HepG2 (cell line): ENCODE results near the gene TMEM107. TPM values are rescaled to one million over a fixed set of nuclear protein-coding genes. Genes with fewer than 3 reads are reported as not detected.
A peak's percentile ranks its signal among the peaks of the same experiment; 100 is the strongest.

Experiments
- CHCHD3 ChIP-seq: sonication (generic); formaldehyde crosslinking; IDR thresholded peaks from 2 replicates; pipeline ENCODE4 v1.8.0; 2022; ENCODE audit warnings: mild to moderate bottlenecking, missing genetic modification reagents, moderate library complexity
- HDAC6 ChIP-seq: fragments of 200-600 bp; sonication (generic); IDR thresholded peaks from 2 replicates; pipeline ENCODE4 v1.7.0; 2017; ENCODE audit warnings: mild to moderate bottlenecking, antibody characterized with exemption, low read length, low read depth
- HIVEP1 ChIP-seq: sonication (generic); formaldehyde crosslinking; IDR thresholded peaks from 2 replicates; pipeline ENCODE4 v1.4.0; 2020; ENCODE audit warnings: mild to moderate bottlenecking, missing genetic modification reagents
- HNRNPUL1 ChIP-seq: fragments of 200-400 bp; formaldehyde crosslinking; IDR thresholded peaks from 2 replicates; pipeline ENCODE4 v1.6.1; 2017; ENCODE audit warnings: low read depth, mild to moderate bottlenecking, low read length, moderate library complexity
- KDM5B ChIP-seq: sonication (generic); formaldehyde crosslinking; IDR thresholded peaks from 2 replicates; pipeline ENCODE4 v1.4.0; 2020; ENCODE audit warnings: missing genetic modification reagents, mild to moderate bottlenecking, borderline replicate concordance
- MAFF ChIP-seq: IDR thresholded peaks from 2 replicates; pipeline ENCODE4 v1.6.1; 2011; ENCODE audit warnings: low read depth, low read length, improper control_type of control experiment
- MED1 ChIP-seq: sonication (generic); formaldehyde crosslinking; IDR thresholded peaks from 2 replicates; pipeline ENCODE4 v1.4.0; 2020; ENCODE audit warnings: missing genetic modification reagents
- MTF2 ChIP-seq: sonication (generic); formaldehyde crosslinking; IDR thresholded peaks from 2 replicates; pipeline ENCODE4 v1.5.0; 2020; ENCODE audit warnings: missing genetic modification reagents, borderline replicate concordance
- NRL ChIP-seq: sonication (generic); formaldehyde crosslinking; IDR thresholded peaks from 2 replicates; pipeline ENCODE4 v1.5.0; 2020; ENCODE audit warnings: missing genetic modification reagents, mild to moderate bottlenecking, moderate library complexity, borderline replicate concordance
- PCBP2 ChIP-seq: fragments of 200-400 bp; formaldehyde crosslinking; optimal IDR thresholded peaks from 2 replicates; pipeline ENCODE3; 2018; ENCODE audit warnings: low read length, low read depth; ENCODE audit not compliant: poor library complexity, severe bottlenecking
- RAD51 ChIP-seq: fragments of 450-650 bp; IDR thresholded peaks from 2 replicates; pipeline ENCODE4 v1.6.1; 2016; ENCODE audit warnings: borderline replicate concordance
- SKI ChIP-seq: fragments of 450-650 bp; IDR thresholded peaks from one replicate; pipeline ENCODE4 v1.6.1; 2018; ENCODE audit warnings: mild to moderate bottlenecking; ENCODE audit not compliant: partially characterized antibody
- TGIF2 ChIP-seq: IDR thresholded peaks from 2 replicates; pipeline ENCODE4 v1.6.1; 2016; ENCODE audit warnings: control low read depth, missing compliant biosample characterization
- ZC3H4 ChIP-seq: sonication (generic); formaldehyde crosslinking; IDR thresholded peaks from 2 replicates; pipeline ENCODE4 v1.4.0; 2020; ENCODE audit warnings: missing genetic modification reagents, borderline replicate concordance
- ZKSCAN1 ChIP-seq: fragments of 150-350 bp; IDR thresholded peaks from 2 replicates; pipeline ENCODE4 v1.6.1; 2014; ENCODE audit warnings: low read length
- ZNF12 ChIP-seq: sonication (generic); formaldehyde crosslinking; IDR thresholded peaks from 2 replicates; pipeline ENCODE4 v1.5.0; 2020; ENCODE audit warnings: missing genetic modification reagents
- ZNF121 ChIP-seq: sonication (generic); formaldehyde crosslinking; IDR thresholded peaks from 2 replicates; pipeline ENCODE4 v1.5.0; 2020; ENCODE audit warnings: mild to moderate bottlenecking, missing genetic modification reagents
- ZNF670 ChIP-seq: sonication (generic); formaldehyde crosslinking; IDR thresholded peaks from 2 replicates; pipeline ENCODE4 v1.8.0; 2022; ENCODE audit warnings: mild to moderate bottlenecking, missing genetic modification reagents, borderline replicate concordance
- ZNF782 ChIP-seq: sonication (generic); formaldehyde crosslinking; IDR thresholded peaks from 2 replicates; pipeline ENCODE4 v1.4.0; 2020; ENCODE audit warnings: missing genetic modification reagents, mild to moderate bottlenecking, borderline replicate concordance
- ZNF816 ChIP-seq: sonication (generic); formaldehyde crosslinking; IDR thresholded peaks from 2 replicates; pipeline ENCODE4 v1.8.0; 2022; ENCODE audit warnings: missing genetic modification reagents, mild to moderate bottlenecking, borderline replicate concordance
- ZNF839 ChIP-seq: sonication (generic); formaldehyde crosslinking; IDR thresholded peaks from 2 replicates; pipeline ENCODE4 v1.4.0; 2020; ENCODE audit warnings: missing genetic modification reagents, mild to moderate bottlenecking, borderline replicate concordance
- polyA plus RNA-seq, 8 experiments: library from polyadenylated mRNA; depleted of rRNA in 3 of 8; stranded (reverse) in 7 of 8; unstranded in 1 of 8; fragments of >200 nt; fragmentation: Illumina TruSeq in 4 of 8; extraction: Trizol in 4 of 8; gene quantifications; 2 replicates each; pipeline versions ENCODE4 v1.2.1 to v1.2.3, GENCODE V29; 2011 to 2016; ENCODE audit warnings: low read depth in 4 of 8, missing spikeins in 1 of 8, mixed read lengths in 1 of 8; ENCODE audit not compliant: insufficient read depth in 1 of 8
- total RNA-seq, 5 experiments: library from RNA; depleted of rRNA; stranded (reverse); fragments of >200 nt; fragmentation: Illumina TruSeq; extraction: Trizol; gene quantifications; 2 replicates each; pipeline ENCODE4 v1.2.3, GENCODE V29; 2016; ENCODE audit warnings: low read depth in 1 of 5
- TF ChIP-seq, protein P1 (sequence below): sonication (generic); formaldehyde crosslinking; IDR thresholded peaks from 2 replicates; pipeline ENCODE4 v1.5.0; 2020; ENCODE audit warnings: missing genetic modification reagents, mild to moderate bottlenecking, borderline replicate concordance
- TF ChIP-seq, protein P2 (sequence below): IDR thresholded peaks from 2 replicates; pipeline ENCODE4 v1.6.1; 2016; ENCODE audit warnings: mild to moderate bottlenecking, missing biosample characterization, missing genetic modification reagents
- TF ChIP-seq, protein P3 (sequence below): sonication (generic); formaldehyde crosslinking; IDR thresholded peaks from 2 replicates; pipeline ENCODE4 v1.4.0; 2020; ENCODE audit warnings: mild to moderate bottlenecking, missing genetic modification reagents
- TF ChIP-seq, protein P4 (sequence below): sonication (generic); formaldehyde crosslinking; conservative IDR thresholded peaks from 2 replicates; pipeline ENCODE4 v1.8.0; 2022; ENCODE audit warnings: missing genetic modification reagents

The TMEM107 gene
- total and polyA plus RNA-seq, 2 of the 13 experiments (the other 11 are each of a cell fraction or from before 2014, with no cell fraction given), result 7.2 to 15.3 TPM

DNA sequence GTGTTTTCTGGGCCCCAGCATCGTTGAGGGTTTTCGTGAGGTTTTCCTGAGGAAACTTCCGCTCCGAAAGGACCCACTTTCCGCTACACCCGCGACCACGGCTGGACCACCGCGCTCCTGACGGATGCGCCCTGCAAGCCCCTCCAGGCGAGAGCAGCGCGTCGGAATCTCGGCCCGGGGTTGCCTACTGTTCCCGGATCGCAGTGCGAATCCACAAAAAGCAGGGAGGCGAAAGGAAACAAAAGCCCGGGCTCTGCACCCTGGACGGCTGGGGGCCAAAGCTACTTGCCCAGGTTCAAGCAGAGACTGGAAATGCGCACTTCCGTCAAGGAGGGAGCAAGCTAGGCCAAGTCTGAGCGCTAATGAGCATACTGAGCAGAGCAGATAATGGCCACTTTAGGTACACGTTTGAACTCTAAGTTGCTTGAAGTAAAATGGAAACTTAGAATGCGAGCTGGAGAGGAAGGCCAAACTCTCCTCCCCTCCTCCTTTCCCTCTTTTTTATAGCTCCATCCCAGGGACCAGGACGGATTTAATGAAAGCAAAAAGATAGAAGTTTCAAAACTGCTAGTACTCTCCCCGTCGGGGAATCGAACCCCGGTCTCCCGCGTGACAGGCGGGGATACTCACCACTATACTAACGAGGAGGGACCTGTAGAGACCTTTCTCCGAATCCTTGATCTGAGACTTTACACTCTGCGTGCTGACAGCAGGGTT lies 45.6 kb upstream of the TMEM107 start (continued):
- TF ChIP-seq, protein P1, sequence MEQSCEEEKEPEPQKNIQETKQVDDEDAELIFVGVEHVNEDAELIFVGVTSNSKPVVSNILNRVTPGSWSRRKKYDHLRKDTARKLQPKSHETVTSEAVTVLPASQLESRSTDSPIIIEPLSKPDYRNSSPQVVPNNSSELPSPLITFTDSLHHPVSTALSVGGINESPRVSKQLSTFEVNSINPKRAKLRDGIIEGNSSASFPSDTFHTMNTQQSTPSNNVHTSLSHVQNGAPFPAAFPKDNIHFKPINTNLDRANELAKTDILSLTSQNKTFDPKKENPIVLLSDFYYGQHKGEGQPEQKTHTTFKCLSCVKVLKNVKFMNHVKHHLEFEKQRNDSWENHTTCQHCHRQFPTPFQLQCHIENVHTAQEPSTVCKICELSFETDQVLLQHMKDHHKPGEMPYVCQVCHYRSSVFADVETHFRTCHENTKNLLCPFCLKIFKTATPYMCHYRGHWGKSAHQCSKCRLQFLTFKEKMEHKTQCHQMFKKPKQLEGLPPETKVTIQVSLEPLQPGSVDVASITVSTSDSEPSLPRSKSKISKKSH (CRISPR knock-in tag), result no peak
- no peak for TF ChIP-seq ZNF12 (CRISPR knock-in tag)
- TF ChIP-seq MED1 (CRISPR knock-in tag), result no peak
- peak; percentile 48; the same call in 1 of the 2 replicates for TF ChIP-seq MAFF
- TF ChIP-seq MTF2 (CRISPR knock-in tag), result no peak
- TF ChIP-seq, protein P2, sequence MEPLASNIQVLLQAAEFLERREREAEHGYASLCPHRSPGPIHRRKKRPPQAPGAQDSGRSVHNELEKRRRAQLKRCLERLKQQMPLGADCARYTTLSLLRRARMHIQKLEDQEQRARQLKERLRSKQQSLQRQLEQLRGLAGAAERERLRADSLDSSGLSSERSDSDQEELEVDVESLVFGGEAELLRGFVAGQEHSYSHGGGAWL (CRISPR knock-in tag), result no peak
- no peak for TF ChIP-seq ZNF670 (CRISPR knock-in tag)
- TF ChIP-seq, protein P3, sequence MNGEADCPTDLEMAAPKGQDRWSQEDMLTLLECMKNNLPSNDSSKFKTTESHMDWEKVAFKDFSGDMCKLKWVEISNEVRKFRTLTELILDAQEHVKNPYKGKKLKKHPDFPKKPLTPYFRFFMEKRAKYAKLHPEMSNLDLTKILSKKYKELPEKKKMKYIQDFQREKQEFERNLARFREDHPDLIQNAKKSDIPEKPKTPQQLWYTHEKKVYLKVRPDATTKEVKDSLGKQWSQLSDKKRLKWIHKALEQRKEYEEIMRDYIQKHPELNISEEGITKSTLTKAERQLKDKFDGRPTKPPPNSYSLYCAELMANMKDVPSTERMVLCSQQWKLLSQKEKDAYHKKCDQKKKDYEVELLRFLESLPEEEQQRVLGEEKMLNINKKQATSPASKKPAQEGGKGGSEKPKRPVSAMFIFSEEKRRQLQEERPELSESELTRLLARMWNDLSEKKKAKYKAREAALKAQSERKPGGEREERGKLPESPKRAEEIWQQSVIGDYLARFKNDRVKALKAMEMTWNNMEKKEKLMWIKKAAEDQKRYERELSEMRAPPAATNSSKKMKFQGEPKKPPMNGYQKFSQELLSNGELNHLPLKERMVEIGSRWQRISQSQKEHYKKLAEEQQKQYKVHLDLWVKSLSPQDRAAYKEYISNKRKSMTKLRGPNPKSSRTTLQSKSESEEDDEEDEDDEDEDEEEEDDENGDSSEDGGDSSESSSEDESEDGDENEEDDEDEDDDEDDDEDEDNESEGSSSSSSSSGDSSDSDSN (CRISPR knock-in tag), result peak; percentile 48; the same call in 1 of the 2 replicates
- TF ChIP-seq HNRNPUL1, result no peak
- peak; percentile 42; the same call in 1 of the 2 replicates for TF ChIP-seq TGIF2 (CRISPR knock-in tag)
- no peak for TF ChIP-seq PCBP2
- no peak for TF ChIP-seq NRL (CRISPR knock-in tag)
- no peak for TF ChIP-seq RAD51
- TF ChIP-seq ZKSCAN1, result no peak
- no peak for TF ChIP-seq SKI
- no peak for TF ChIP-seq CHCHD3 (CRISPR knock-in tag)
- no peak for TF ChIP-seq ZC3H4
- no peak for TF ChIP-seq ZNF782 (CRISPR knock-in tag)
- TF ChIP-seq, protein P4, sequence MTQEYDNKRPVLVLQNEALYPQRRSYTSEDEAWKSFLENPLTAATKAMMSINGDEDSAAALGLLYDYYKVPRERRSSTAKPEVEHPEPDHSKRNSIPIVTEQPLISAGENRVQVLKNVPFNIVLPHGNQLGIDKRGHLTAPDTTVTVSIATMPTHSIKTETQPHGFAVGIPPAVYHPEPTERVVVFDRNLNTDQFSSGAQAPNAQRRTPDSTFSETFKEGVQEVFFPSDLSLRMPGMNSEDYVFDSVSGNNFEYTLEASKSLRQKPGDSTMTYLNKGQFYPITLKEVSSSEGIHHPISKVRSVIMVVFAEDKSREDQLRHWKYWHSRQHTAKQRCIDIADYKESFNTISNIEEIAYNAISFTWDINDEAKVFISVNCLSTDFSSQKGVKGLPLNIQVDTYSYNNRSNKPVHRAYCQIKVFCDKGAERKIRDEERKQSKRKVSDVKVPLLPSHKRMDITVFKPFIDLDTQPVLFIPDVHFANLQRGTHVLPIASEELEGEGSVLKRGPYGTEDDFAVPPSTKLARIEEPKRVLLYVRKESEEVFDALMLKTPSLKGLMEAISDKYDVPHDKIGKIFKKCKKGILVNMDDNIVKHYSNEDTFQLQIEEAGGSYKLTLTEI (CRISPR knock-in tag), result no peak
- TF ChIP-seq KDM5B (CRISPR knock-in tag), result no peak
- no peak for TF ChIP-seq ZNF839 (CRISPR knock-in tag)
- no peak for TF ChIP-seq HIVEP1 (CRISPR knock-in tag)
- TF ChIP-seq ZNF816 (CRISPR knock-in tag), result peak; percentile 5; the same call in 1 of the 2 replicates
- TF ChIP-seq HDAC6, result no peak
- TF ChIP-seq ZNF121 (CRISPR knock-in tag), result peak; percentile 14; the same call in 1 of the 2 replicates
